NB4 (cell line): ENCODE measurements around the gene DNAJB12.
A peak's percentile ranks its signal among the peaks of the same experiment; 100 is the strongest.

Experiments
- CTCF ChIP-seq: IDR thresholded peaks from one replicate; pipeline ENCODE4 v1.5.1; 2012; ENCODE audit warnings: low read depth, low read length
- TF ChIP-seq, protein P1 (sequence below): IDR thresholded peaks from 2 replicates; pipeline ENCODE4 v1.6.1; 2011; ENCODE audit warnings: low read depth, low read length

- TF ChIP-seq, protein P1, sequence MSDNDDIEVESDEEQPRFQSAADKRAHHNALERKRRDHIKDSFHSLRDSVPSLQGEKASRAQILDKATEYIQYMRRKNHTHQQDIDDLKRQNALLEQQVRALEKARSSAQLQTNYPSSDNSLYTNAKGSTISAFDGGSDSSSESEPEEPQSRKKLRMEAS, result peak; percentile 95
- peak; percentile 32 for TF ChIP-seq CTCF
These were observed 20.9 kb upstream of the DNAJB12 start for GRCh38 chr10:72375585-72375984.
